ENCODE measurements around the gene GPX8. TPM values are rescaled to one million over a fixed set of nuclear protein-coding genes. Genes with fewer than 3 reads are reported as not detected.
A peak's percentile ranks its signal among the peaks of the same experiment; 100 is the strongest.

GPX8 gene
- total RNA-seq, 2 experiments from 2014 or later = not detected

DNA sequence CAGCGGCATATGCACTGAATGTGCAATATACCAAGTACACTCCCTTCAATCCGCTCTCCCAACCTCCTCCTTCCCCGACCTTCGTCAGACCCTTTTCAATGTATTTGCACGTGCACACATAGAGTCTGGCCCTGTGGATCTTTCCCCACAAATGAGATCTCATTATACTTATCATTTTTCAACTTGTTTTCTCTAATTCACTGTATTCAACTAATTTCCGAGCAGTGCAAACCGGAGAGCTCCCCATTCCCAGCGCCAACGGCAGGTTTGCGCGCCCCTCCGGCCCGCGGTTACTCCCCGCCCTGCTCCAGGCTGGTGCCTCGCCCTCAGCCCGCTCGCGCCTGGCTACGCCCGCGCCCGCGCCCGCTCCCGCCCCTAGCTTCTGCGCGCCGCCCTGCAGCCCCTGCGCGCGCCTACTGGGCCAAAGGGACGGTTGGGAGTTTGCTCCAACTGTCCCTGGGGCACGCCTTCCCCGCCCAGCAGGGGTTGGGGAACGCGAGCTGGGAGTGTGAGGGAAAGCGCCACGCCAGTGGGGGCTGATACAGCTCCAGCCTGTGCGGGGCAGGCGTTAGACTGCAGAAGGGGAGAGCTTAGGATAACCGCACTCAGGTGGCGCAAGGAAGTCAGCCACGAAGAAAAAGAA is 16.3 kb downstream of the GPX8 start:
- H3K27me3 Mint-ChIP-seq = peaks cover 77% of the 10 kb centered on the region
- DNase-seq = peak; percentile 42
- no peak overlapping the region for H3K27ac Mint-ChIP-seq
- peak overlapping the region; percentile 54 for H3K4me3 Mint-ChIP-seq
- H3K4me1 Mint-ChIP-seq = peaks cover 33% of the 10 kb centered on the region
- CTCF ChIA-PET = interaction anchor here (1.1 to 7.4 kb wide), 7 partner anchors 11 to 516 kb away, joined by 3 to 73 read pairs (median 4); partner anchors contain the start of gene CCNO
- peak; percentile 48 for ATAC-seq
- H3K36me3 Mint-ChIP-seq = no peaks in the 10 kb centered on the region
- no peaks in the 10 kb centered on the region for H3K9me3 Mint-ChIP-seq (ENCODE audit: low read depth)

DNA sequence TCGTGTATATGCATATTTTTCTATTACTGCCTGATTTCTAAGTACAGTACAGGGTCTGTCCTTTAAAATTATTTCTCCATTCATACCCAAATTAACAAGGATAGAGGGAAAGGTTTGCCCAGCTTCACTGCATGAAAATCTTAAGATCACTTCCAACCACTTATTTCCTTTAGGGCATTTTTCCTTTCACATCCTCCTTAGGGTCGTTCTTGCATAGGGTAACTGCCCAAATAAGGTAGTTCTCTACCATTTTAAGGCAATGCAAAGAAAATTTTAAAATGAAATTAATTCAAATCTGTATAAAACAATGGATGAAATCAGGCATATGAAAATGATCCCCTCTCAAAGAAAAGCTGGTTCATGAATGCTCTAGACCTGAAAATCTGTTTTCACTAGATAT is 17.1 kb downstream of the GPX8 start:
- Mint-ChIP-seq H3K9me3 (ENCODE audit: low read depth) (no peaks in the 10 kb centered on the region), H3K27ac (no peak overlapping the region), H3K36me3 (no peaks in the 10 kb centered on the region), H3K4me3 (no peak overlapping the region), H3K4me1 (peaks cover 33% of the 10 kb centered on the region), H3K27me3 (peaks cover 81% of the 10 kb centered on the region)
- ATAC-seq (no peak), DNase-seq (no peak)
- CTCF ChIA-PET = interaction anchor here (1.4 to 7.4 kb wide), 3 partner anchors 45 to 310 kb away, joined by 3 to 73 read pairs (median 3); partner anchors contain the start of gene CCNO

DNA sequence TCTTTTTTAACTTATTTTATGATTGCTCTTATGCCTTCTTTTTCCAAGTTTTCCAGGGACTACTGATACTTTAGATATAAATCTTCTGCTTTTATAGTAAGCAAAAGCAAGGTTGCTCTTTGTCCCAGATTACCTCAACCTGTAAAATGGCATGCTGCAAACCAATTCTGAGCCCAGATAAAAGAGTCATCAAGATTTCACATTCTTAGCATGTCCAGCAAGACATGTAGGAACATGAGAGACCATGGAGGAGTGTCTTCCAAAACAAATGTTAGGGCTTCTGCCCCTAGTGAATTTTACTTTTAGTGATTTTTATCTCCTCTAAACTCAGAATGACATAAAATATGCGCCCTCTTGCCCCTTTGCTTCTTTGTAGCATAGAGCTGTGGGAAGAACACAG is 20.0 kb downstream of the GPX8 start:
- DNase-seq = no peak
- Mint-ChIP-seq H3K4me3 (no peak overlapping the region), H3K9me3 (ENCODE audit: low read depth) (no peaks in the 10 kb centered on the region), H3K27ac (no peak overlapping the region), H3K36me3 (no peaks in the 10 kb centered on the region), H3K4me1 (peaks cover 18% of the 10 kb centered on the region), H3K27me3 (peaks cover 78% of the 10 kb centered on the region)
- ATAC-seq = no peak
- CTCF ChIA-PET = interaction anchor here (1.1 kb wide), 1 partner anchor 20 kb away, joined by 3 read pairs; the partner anchor contains the start of gene GPX8

GRCh38 chr5:55187370-55187769 is 27.4 kb downstream of the GPX8 start:
- no peaks in the 10 kb centered on the region for H3K9me3 Mint-ChIP-seq (ENCODE audit: low read depth)
- CTCF ChIA-PET = interaction anchor here (0.9 to 3.8 kb wide), 5 partner anchors 11 to 72 kb away, joined by 3 to 11 read pairs (median 3); partner anchors contain the start of gene CDC20B

GRCh38 chr5:55188656-55189540 is 28.9 kb downstream of the GPX8 start:
- H3K4me1 Mint-ChIP-seq = no peaks in the 10 kb centered on the region
- H3K4me3 Mint-ChIP-seq = no peak overlapping the region
- H3K27ac Mint-ChIP-seq = no peak overlapping the region
- peaks cover 72% of the 10 kb centered on the region for H3K27me3 Mint-ChIP-seq
- CTCF ChIA-PET = interaction anchor here (3.8 kb wide), 1 partner anchor 17 kb away, joined by 11 read pairs; the partner anchor contains the start of gene CDC20B
- H3K36me3 Mint-ChIP-seq = no peaks in the 10 kb centered on the region
- ATAC-seq (no peak), DNase-seq (no peak)
- H3K9me3 Mint-ChIP-seq (ENCODE audit: low read depth) = no peaks in the 10 kb centered on the region

More at GRCh38 chr5:55187370-55187769, 27.4 kb downstream of the GPX8 start:
- DNase-seq (no peak), ATAC-seq (no peak)
- Mint-ChIP-seq H3K27me3 (peaks cover 65% of the 10 kb centered on the region), H3K4me1 (no peaks in the 10 kb centered on the region), H3K4me3 (no peak overlapping the region), H3K36me3 (no peaks in the 10 kb centered on the region), H3K27ac (no peak overlapping the region)

DNA sequence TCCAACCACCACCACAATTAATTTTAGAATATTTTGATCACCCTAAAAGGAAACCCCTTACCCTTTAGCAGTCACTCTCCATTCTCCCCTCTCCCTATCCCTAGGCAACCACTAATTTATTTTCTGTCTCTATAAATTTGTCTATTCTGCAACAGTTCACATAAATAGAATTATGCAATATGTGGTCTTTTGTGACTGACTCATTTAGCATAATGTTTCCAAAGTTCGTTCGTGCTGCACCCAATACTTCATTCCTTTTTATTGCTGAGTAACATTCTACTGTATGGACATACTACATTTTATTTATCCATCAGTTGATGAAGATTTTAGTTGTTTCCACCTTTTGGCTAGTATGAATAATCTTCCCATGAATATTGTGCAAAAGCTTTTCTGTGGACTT is 31.2 kb downstream of the GPX8 start:
- Mint-ChIP-seq H3K36me3 (no peaks in the 10 kb centered on the region), H3K9me3 (ENCODE audit: low read depth) (no peaks in the 10 kb centered on the region), H3K4me1 (no peaks in the 10 kb centered on the region), H3K27ac (no peak overlapping the region), H3K4me3 (no peak overlapping the region), H3K27me3 (peaks cover 72% of the 10 kb centered on the region)
- CTCF ChIA-PET = no interaction called here
- no peak for ATAC-seq
- no peak for DNase-seq

- no peaks in the 10 kb centered on the region for H3K9me3 Mint-ChIP-seq (ENCODE audit: low read depth)
- DNase-seq = no peak
- no peak for ATAC-seq
- H3K4me1 Mint-ChIP-seq = peaks cover 3% of the 10 kb centered on the region
- CTCF ChIA-PET = no interaction called here
- H3K36me3 Mint-ChIP-seq = no peaks in the 10 kb centered on the region
- H3K27ac Mint-ChIP-seq = no peak overlapping the region
- H3K27me3 Mint-ChIP-seq = peaks cover 59% of the 10 kb centered on the region
- no peak overlapping the region for H3K4me3 Mint-ChIP-seq
These were observed 45.0 kb downstream of the GPX8 start for GRCh38 chr5:55205001-55205400.

- DNase-seq = no peak
- ATAC-seq = no peak
- peaks cover 46% of the 10 kb centered on the region for H3K27me3 Mint-ChIP-seq
- H3K27ac Mint-ChIP-seq = no peak overlapping the region
- peaks cover 3% of the 10 kb centered on the region for H3K4me1 Mint-ChIP-seq
- CTCF ChIA-PET = no interaction called here
- no peaks in the 10 kb centered on the region for H3K9me3 Mint-ChIP-seq (ENCODE audit: low read depth)
- no peak overlapping the region for H3K4me3 Mint-ChIP-seq
- no peaks in the 10 kb centered on the region for H3K36me3 Mint-ChIP-seq
These were observed 51.4 kb downstream of the GPX8 start for GRCh38 chr5:55211184-55211874.

Small RNA genes lying within 50 kb of the gene (microRNA-seq; reads per million reads assigned to microRNA genes)
- 60.9 reads per million, percentile 60 among the genes with 10 or more reads in this experiment for gene MIR449A
- 2.6 reads per million for gene MIR449B
- gene MIR449C = 5.1 reads per million, percentile 13 among the genes with 10 or more reads in this experiment

Other genes with a start within 250 kb of the GPX8 start
- gene ESM1, start 174.6 kb upstream of the GPX8 start, total RNA-seq = under 1 TPM; 0.21 to 0.38 TPM
- gene GZMK, start 135.9 kb upstream of the GPX8 start, total RNA-seq = 10 to 100 TPM in 1 of 2 experiments, 1 to 10 TPM in 1; 5.8 to 16.6 TPM
- gene GZMA, start 57.5 kb upstream of the GPX8 start, total RNA-seq = 1,000 to 10,000 TPM in 1 of 2 experiments, 100 to 1,000 TPM in 1; 927 to 1,065 TPM
- under 1 TPM; 0.53 to 0.75 TPM for gene CDC20B, start 13.0 kb downstream of the GPX8 start, total RNA-seq
- gene MCIDAS, start 67.1 kb downstream of the GPX8 start, total RNA-seq = under 1 TPM in 1 of 2 experiments, not detected in 1; 0.21 TPM
- gene CCNO, start 73.4 kb downstream of the GPX8 start, total RNA-seq = under 1 TPM; 0.26 TPM
- gene DHX29, start 147.5 kb downstream of the GPX8 start, total RNA-seq = 10 to 100 TPM; 17.1 to 17.3 TPM
- gene MTREX, start 147.8 kb downstream of the GPX8 start, total RNA-seq = 10 to 100 TPM; 71.2 to 78.0 TPM